Fibroblast of lung (primary cell): ENCODE data around the gene APBA2. TPM values are rescaled to one million over a fixed set of nuclear protein-coding genes. Genes with fewer than 3 reads are reported as not detected.

ENCODE experiments used
- DNase-seq, 2 donors: peaks; one replicate each; pipeline versions ENCODE4 v3.0.0 to v3.0.0-alpha.2; 2010; ENCODE audit warnings: low read depth in 2 of 2
- H2AFZ ChIP-seq: 2 replicates; pipeline ENCODE4 v1.5.1; 2012; ENCODE audit warnings: low read length, control low read depth, inconsistent platforms
- H3K27ac ChIP-seq: 2 replicates; pipeline ENCODE4 v1.5.1; 2011; ENCODE audit warnings: low read length, control low read depth; ENCODE audit not compliant: insufficient read depth
- H3K27me3 ChIP-seq: 2 replicates; pipeline ENCODE4 v1.5.1; 2011; ENCODE audit warnings: mild to moderate bottlenecking, low read length; ENCODE audit not compliant: control insufficient read depth, insufficient read depth
- H3K36me3 ChIP-seq: 2 replicates; pipeline ENCODE4 v1.5.1; 2011; ENCODE audit warnings: low read length; ENCODE audit not compliant: control insufficient read depth, insufficient read depth
- H3K4me1 ChIP-seq: 2 replicates; pipeline ENCODE4 v1.5.1; 2011; ENCODE audit warnings: low read length; ENCODE audit not compliant: control insufficient read depth, insufficient read depth; ENCODE audit errors: extremely low read depth
- H3K4me2 ChIP-seq: 2 replicates; pipeline ENCODE4 v1.5.1; 2011; ENCODE audit warnings: low read length, control low read depth; ENCODE audit not compliant: insufficient read depth; ENCODE audit errors: extremely low read depth
- H3K4me3 ChIP-seq, 4 experiments: fragments of 200-600 bp in 1 of 4; sonication (generic) in 1 of 4; replicated peaks in 1 of 4; 2 replicates each; pipeline ENCODE4 v1.5.1; 2011 to 2016; ENCODE audit warnings: low read length in 4 of 4, low read depth in 3 of 4, mild to moderate bottlenecking in 3 of 4, control low read depth in 2 of 4, inconsistent platforms in 1 of 4, mixed read lengths in 1 of 4; ENCODE audit not compliant: insufficient read depth in 1 of 4; ENCODE audit errors: control extremely low read depth in 1 of 4
- H3K79me2 ChIP-seq: 2 replicates; pipeline ENCODE4 v1.5.1; 2012; ENCODE audit warnings: mild to moderate bottlenecking, low read length, inconsistent platforms; ENCODE audit not compliant: control insufficient read depth, insufficient read depth
- H3K9ac ChIP-seq: 2 replicates; pipeline ENCODE4 v1.5.1; 2011; ENCODE audit warnings: mild to moderate bottlenecking, low read length, control low read depth; ENCODE audit not compliant: insufficient read depth
- H3K9me3 ChIP-seq: 2 replicates; pipeline ENCODE4 v1.5.1; 2012; ENCODE audit warnings: low read depth, low read length; ENCODE audit not compliant: control insufficient read depth, insufficient read depth
- H4K20me1 ChIP-seq: 2 replicates; pipeline ENCODE4 v1.5.1; 2011; ENCODE audit warnings: low read length; ENCODE audit not compliant: control insufficient read depth, insufficient read depth; ENCODE audit errors: extremely low read depth
- CTCF ChIP-seq, 2 donors: IDR thresholded peaks in 1 of 2; conservative IDR thresholded peaks in 1 of 2; 1 replicate in 1 of 2; 2 replicates in 1 of 2; pipeline ENCODE4 v1.5.1; 2011 to 2012; ENCODE audit warnings: low read length in 2 of 2, control low read depth in 1 of 2, inconsistent platforms in 1 of 2, low read depth in 1 of 2, mild to moderate bottlenecking in 1 of 2
- EZH2 ChIP-seq: IDR thresholded peaks from 2 replicates; pipeline ENCODE4 v1.5.1; 2012; ENCODE audit warnings: low read length, control low read depth, mild to moderate bottlenecking; ENCODE audit errors: missing control alignments
- polyA plus RNA-seq, 2 donors: library from polyadenylated mRNA; depleted of rRNA in 1 of 2; stranded (reverse) in 1 of 2; unstranded in 1 of 2; fragments of >200 nt; gene quantifications; 2 replicates each; pipeline ENCODE4 v1.2.1, GENCODE V29; 2011 to 2012; ENCODE audit warnings: missing spikeins in 1 of 2
- total RNA-seq: library from RNA; depleted of rRNA; stranded (reverse); fragments of >200 nt; gene quantifications from 2 replicates; pipeline ENCODE4 v1.2.1, GENCODE V29; 2014

Gene APBA2
- total and polyA plus RNA-seq, 2 donors (not counting 1 experiment from before 2014, with no cell fraction given): 9.5 to 20.3 TPM

DNA sequence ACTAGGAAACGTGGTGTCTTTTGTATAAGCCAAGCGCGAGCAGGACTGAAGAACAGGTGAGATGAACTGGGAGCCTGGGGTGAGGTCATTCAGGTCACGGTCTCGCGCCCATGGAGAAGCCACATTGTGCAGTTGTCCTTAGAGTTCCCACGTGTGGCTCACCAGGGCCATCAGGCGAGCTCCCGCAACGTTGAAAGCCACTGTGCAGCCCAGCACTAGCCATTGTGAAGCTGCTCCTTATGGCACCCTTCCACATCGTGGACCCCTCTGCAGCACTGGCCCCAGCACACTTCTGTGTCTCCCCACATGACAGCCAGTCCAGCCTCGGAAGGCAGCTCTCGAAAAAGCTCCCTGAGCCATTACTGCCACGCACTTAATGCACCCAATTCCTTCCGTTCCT, 7.6 kb upstream of the APBA2 start:
- Histone ChIP-seq H3K4me2 (no peak overlapping the region), H3K9me3 (no peaks in the 10 kb centered on the region), H3K27me3 (no peaks in the 10 kb centered on the region), H3K36me3 (no peaks in the 10 kb centered on the region), H3K4me3 (no peak overlapping the region), H3K4me1 (no peaks in the 10 kb centered on the region), H3K79me2 (no peaks in the 10 kb centered on the region), H4K20me1 (no peaks in the 10 kb centered on the region), H3K27ac (no peak overlapping the region), H2AFZ (no peak overlapping the region), H3K9ac (no peak overlapping the region)
- no peak for DNase-seq
- TF ChIP-seq CTCF (conservative IDR thresholded peaks at IDR 0.05 in 1 of 2, IDR thresholded peaks at IDR 0.05 in 1 of 2; ENCODE audit: low read depth in 1 of 2, low read length in 2 of 2) (no peak), EZH2 (no peak)

- TF ChIP-seq CTCF (conservative IDR thresholded peaks at IDR 0.05 in 1 of 2, IDR thresholded peaks at IDR 0.05 in 1 of 2; ENCODE audit: low read depth in 1 of 2, low read length in 2 of 2): no peak
- no peak for TF ChIP-seq EZH2
- no peak overlapping the region for H3K4me3 ChIP-seq
- H3K27me3 ChIP-seq: no peaks in the 10 kb centered on the region
- no peaks in the 10 kb centered on the region for H3K4me1 ChIP-seq
- DNase-seq: no peak
- H3K4me2 ChIP-seq: no peak overlapping the region
- no peaks in the 10 kb centered on the region for H3K9me3 ChIP-seq
- H3K36me3 ChIP-seq: no peaks in the 10 kb centered on the region
- no peaks in the 10 kb centered on the region for H3K79me2 ChIP-seq
- H3K27ac ChIP-seq: no peak overlapping the region
- H3K9ac ChIP-seq: no peak overlapping the region
- H4K20me1 ChIP-seq: no peaks in the 10 kb centered on the region
- H2AFZ ChIP-seq: no peak overlapping the region
Observed at GRCh38 chr15:28879551-28879950, 6.2 kb upstream of the APBA2 start.

DNA sequence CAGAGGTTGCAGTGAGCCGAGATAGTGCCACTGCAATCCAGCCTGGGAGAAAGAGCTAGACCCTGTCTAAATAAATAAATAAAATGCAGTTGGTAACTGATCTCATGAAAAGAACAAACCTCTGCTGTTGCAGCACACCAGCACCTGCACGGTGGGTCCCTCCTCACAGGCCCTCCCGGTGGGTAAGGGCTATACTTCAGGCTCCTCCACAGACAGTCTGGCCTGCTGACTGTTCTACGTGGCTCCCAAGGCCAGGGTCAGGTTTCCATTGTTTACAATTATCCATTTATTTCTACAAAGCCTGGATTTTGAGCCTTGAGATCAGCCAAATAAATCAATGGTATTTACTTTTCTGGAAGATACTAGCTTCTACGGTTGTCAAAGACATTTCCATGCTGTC, 5.1 kb upstream of the APBA2 start:
- no peak for DNase-seq
- no peaks in the 10 kb centered on the region for H3K79me2 ChIP-seq
- H3K9ac ChIP-seq: no peak overlapping the region
- H3K9me3 ChIP-seq: no peaks in the 10 kb centered on the region
- no peak overlapping the region for H3K27ac ChIP-seq
- TF ChIP-seq CTCF (conservative IDR thresholded peaks at IDR 0.05 in 1 of 2, IDR thresholded peaks at IDR 0.05 in 1 of 2; ENCODE audit: low read depth in 1 of 2, low read length in 2 of 2) (no peak), EZH2 (no peak)
- no peaks in the 10 kb centered on the region for H3K27me3 ChIP-seq
- H2AFZ ChIP-seq: no peak overlapping the region
- H3K4me1 ChIP-seq: peaks cover 2% of the 10 kb centered on the region
- no peak overlapping the region for H3K4me3 ChIP-seq
- H3K36me3 ChIP-seq: no peaks in the 10 kb centered on the region
- H4K20me1 ChIP-seq: no peaks in the 10 kb centered on the region
- H3K4me2 ChIP-seq: no peak overlapping the region
